IgD-negative memory B cell (primary cell): ENCODE measurements around the gene SOHLH1. TPM values are rescaled to one million over a fixed set of nuclear protein-coding genes. Genes with fewer than 3 reads are reported as not detected.

ENCODE experiments used
- H3K27ac Mint-ChIP-seq, 3 donors: one replicate each; pipeline ENCODE4 v1.8.0; 2020 to 2022; ENCODE audit warnings: mild to moderate bottlenecking in 3 of 3, mixed read lengths in 3 of 3, moderate library complexity in 1 of 3
- H3K27me3 Mint-ChIP-seq: one replicate; pipeline ENCODE4 v1.8.0; 2021; ENCODE audit warnings: mixed read lengths
- H3K36me3 Mint-ChIP-seq: one replicate; pipeline ENCODE4 v1.8.0; 2020; ENCODE audit warnings: mild to moderate bottlenecking, mixed read lengths
- H3K4me1 Mint-ChIP-seq, 3 donors: one replicate each; pipeline ENCODE4 v1.8.0; 2020 to 2022; ENCODE audit warnings: mixed read lengths in 3 of 3, mild to moderate bottlenecking in 1 of 3
- H3K4me3 Mint-ChIP-seq, 4 donors: one replicate each; pipeline ENCODE4 v1.8.0; 2020 to 2022; ENCODE audit warnings: mild to moderate bottlenecking in 4 of 4, mixed read lengths in 4 of 4, moderate library complexity in 3 of 4
- H3K9me3 Mint-ChIP-seq, 3 donors: one replicate each; pipeline ENCODE4 v1.8.0; 2020 to 2021; ENCODE audit warnings: mixed read lengths in 3 of 3, mild to moderate bottlenecking in 1 of 3
- polyA plus RNA-seq: library from polyadenylated mRNA; unstranded; fragments of 300-500 nt; fragmentation: Illumina TruSeq; gene quantifications from one replicate; pipeline ENCODE4 v1.2.3, GENCODE V29; 2021

Gene SOHLH1
- polyA plus RNA-seq = not detected

GRCh38 chr9:135699440-135699839, at the start of gene SOHLH1:
Gene SOHLH1, minus strand, starts transcription at chr9:135699481. Its CDS starts 14 bp downstream, at chr9:135699467.
- H3K36me3 Mint-ChIP-seq = no peaks in the 10 kb centered on the region
- H3K27ac Mint-ChIP-seq = no peak within 1 kb of the TSS
- H3K27me3 Mint-ChIP-seq = peaks cover 4% of the 10 kb centered on the region
- H3K9me3 Mint-ChIP-seq = no peaks in the 10 kb centered on the region
- H3K4me1 Mint-ChIP-seq = peaks cover 0 to 1% (median 0%) of the 10 kb centered on the region in 3 donors
- H3K4me3 Mint-ChIP-seq = no peak within 1 kb of the TSS

GRCh38 chr9:135748676-135749075, 49.4 kb upstream of the SOHLH1 start:
- Mint-ChIP-seq H3K27me3 (no peaks in the 10 kb centered on the region), H3K27ac (no peak overlapping the region), H3K4me1 (no peaks in the 10 kb centered on the region), H3K4me3 (no peak overlapping the region), H3K9me3 (peaks cover 0 to 4% (median 0%) of the 10 kb centered on the region in 3 donors), H3K36me3 (no peaks in the 10 kb centered on the region)

GRCh38 chr9:135747311-135747710, 48.0 kb upstream of the SOHLH1 start:
- Mint-ChIP-seq H3K36me3 (no peaks in the 10 kb centered on the region), H3K27me3 (no peaks in the 10 kb centered on the region), H3K4me1 (no peaks in the 10 kb centered on the region), H3K4me3 (no peak overlapping the region), H3K27ac (no peak overlapping the region), H3K9me3 (no peaks in the 10 kb centered on the region)

- Mint-ChIP-seq H3K4me1 (no peaks in the 10 kb centered on the region), H3K36me3 (no peaks in the 10 kb centered on the region), H3K27ac (no peak overlapping the region), H3K27me3 (no peaks in the 10 kb centered on the region), H3K4me3 (no peak overlapping the region), H3K9me3 (no peaks in the 10 kb centered on the region)
Observed at GRCh38 chr9:135746565-135746964, 47.3 kb upstream of the SOHLH1 start.

GRCh38 chr9:135745686-135746324, 46.5 kb upstream of the SOHLH1 start:
- Mint-ChIP-seq H3K36me3 (no peaks in the 10 kb centered on the region), H3K27me3 (no peaks in the 10 kb centered on the region)

GRCh38 chr9:135745189-135745588, 45.9 kb upstream of the SOHLH1 start:
- no peak overlapping the region for H3K4me3 Mint-ChIP-seq
- H3K27ac Mint-ChIP-seq = no peak overlapping the region
- H3K36me3 Mint-ChIP-seq = no peaks in the 10 kb centered on the region
- no peaks in the 10 kb centered on the region for H3K27me3 Mint-ChIP-seq
- H3K4me1 Mint-ChIP-seq = no peaks in the 10 kb centered on the region
- H3K9me3 Mint-ChIP-seq = no peaks in the 10 kb centered on the region

More at GRCh38 chr9:135745686-135746324, 46.5 kb upstream of the SOHLH1 start:
- no peak overlapping the region for H3K27ac Mint-ChIP-seq
- no peaks in the 10 kb centered on the region for H3K4me1 Mint-ChIP-seq
- no peaks in the 10 kb centered on the region for H3K9me3 Mint-ChIP-seq
- no peak overlapping the region for H3K4me3 Mint-ChIP-seq

GRCh38 chr9:135744333-135745070, 45.2 kb upstream of the SOHLH1 start:
- Mint-ChIP-seq H3K4me1 (no peaks in the 10 kb centered on the region), H3K4me3 (no peak overlapping the region), H3K27me3 (no peaks in the 10 kb centered on the region), H3K9me3 (no peaks in the 10 kb centered on the region), H3K27ac (no peak overlapping the region), H3K36me3 (no peaks in the 10 kb centered on the region)

GRCh38 chr9:135743546-135744332, 44.5 kb upstream of the SOHLH1 start:
- Mint-ChIP-seq H3K27ac (no peak overlapping the region), H3K4me3 (no peak overlapping the region), H3K36me3 (no peaks in the 10 kb centered on the region), H3K27me3 (no peaks in the 10 kb centered on the region), H3K4me1 (no peaks in the 10 kb centered on the region), H3K9me3 (no peaks in the 10 kb centered on the region)

GRCh38 chr9:135743021-135743420, 43.7 kb upstream of the SOHLH1 start:
- no peaks in the 10 kb centered on the region for H3K4me1 Mint-ChIP-seq
- no peaks in the 10 kb centered on the region for H3K9me3 Mint-ChIP-seq
- H3K27ac Mint-ChIP-seq = no peak overlapping the region
- H3K27me3 Mint-ChIP-seq = peaks cover 2% of the 10 kb centered on the region
- no peak overlapping the region for H3K4me3 Mint-ChIP-seq
- H3K36me3 Mint-ChIP-seq = no peaks in the 10 kb centered on the region

GRCh38 chr9:135741276-135742219, 42.3 kb upstream of the SOHLH1 start:
- H3K4me3 Mint-ChIP-seq = no peak overlapping the region
- no peaks in the 10 kb centered on the region for H3K9me3 Mint-ChIP-seq
- peaks cover 6% of the 10 kb centered on the region for H3K27me3 Mint-ChIP-seq
- H3K36me3 Mint-ChIP-seq = no peaks in the 10 kb centered on the region
- H3K27ac Mint-ChIP-seq = no peak overlapping the region
- H3K4me1 Mint-ChIP-seq = no peaks in the 10 kb centered on the region

- Mint-ChIP-seq H3K9me3 (no peaks in the 10 kb centered on the region), H3K27ac (peak overlapping the region in 1 of 3 donors; percentile 85)
Observed at GRCh38 chr9:135739271-135740220, 40.3 kb upstream of the SOHLH1 start.

GRCh38 chr9:135737840-135738521, 38.7 kb upstream of the SOHLH1 start:
- peaks cover 0 to 4% (median 0%) of the 10 kb centered on the region in 3 donors for H3K9me3 Mint-ChIP-seq
- no peak overlapping the region for H3K27ac Mint-ChIP-seq
- H3K4me1 Mint-ChIP-seq = no peaks in the 10 kb centered on the region
- no peak overlapping the region for H3K4me3 Mint-ChIP-seq
- H3K36me3 Mint-ChIP-seq = no peaks in the 10 kb centered on the region
- H3K27me3 Mint-ChIP-seq = peaks cover 6% of the 10 kb centered on the region

More at GRCh38 chr9:135739271-135740220, 40.3 kb upstream of the SOHLH1 start:
- Mint-ChIP-seq H3K4me3 (no peak overlapping the region), H3K36me3 (no peaks in the 10 kb centered on the region), H3K27me3 (peaks cover 6% of the 10 kb centered on the region), H3K4me1 (no peaks in the 10 kb centered on the region)
